Measurements from ENCODE around the gene CCDC97.

The CCDC97 gene

GRCh38 chr19:41310033-41310831 lies at the start of gene CCDC97:
CCDC97 (plus strand) TSS chr19:41310172; CDS start chr19:41310311, 139 bp downstream.
- peak within 1 kb of the TSS; percentile 70 for H3K4me3 ChIP-seq (ENCODE audit: low read depth, low read length)
- no peak for TF ChIP-seq CTCF (IDR thresholded peaks at IDR 0.05; ENCODE audit: low read depth, low read length)

GRCh38 chr19:41261474-41262190 lies 48.3 kb upstream of the CCDC97 start:
- no peak for TF ChIP-seq CTCF (IDR thresholded peaks at IDR 0.05; ENCODE audit: low read depth, low read length)
- peak overlapping the region; percentile 54 for H3K4me3 ChIP-seq (ENCODE audit: low read depth, low read length)

GRCh38 chr19:41263042-41263849 lies 46.7 kb upstream of the CCDC97 start:
- peak overlapping the region; percentile 71 for H3K4me3 ChIP-seq (ENCODE audit: low read depth, low read length)

GRCh38 chr19:41263850-41264580 lies 46.0 kb upstream of the CCDC97 start, which contains the start of gene HNRNPUL1:
HNRNPUL1 (plus strand) TSS chr19:41264372; CDS start chr19:41264504, 132 bp downstream.
- no peak for TF ChIP-seq CTCF (IDR thresholded peaks at IDR 0.05; ENCODE audit: low read depth, low read length)
- peak within 1 kb of the TSS; percentile 86 for H3K4me3 ChIP-seq (ENCODE audit: low read depth, low read length)

More at GRCh38 chr19:41263042-41263849, 46.7 kb upstream of the CCDC97 start:
- TF ChIP-seq CTCF (IDR thresholded peaks at IDR 0.05; ENCODE audit: low read depth, low read length): no peak

GRCh38 chr19:41264581-41265394 lies 45.2 kb upstream of the CCDC97 start:
- peak overlapping the region; percentile 86 for H3K4me3 ChIP-seq (ENCODE audit: low read depth, low read length)
- no peak for TF ChIP-seq CTCF (IDR thresholded peaks at IDR 0.05; ENCODE audit: low read depth, low read length)

Measured in WI38 (cell line).